Ishikawa (cell line): ENCODE measurements around the gene CRTC2.

Experiments used
- CEBPB ChIP-seq: IDR thresholded peaks from 2 replicates; pipeline ENCODE4 v1.6.1; 2012
- CREB1 ChIP-seq: IDR thresholded peaks from 2 replicates; pipeline ENCODE4 v1.6.1; 2012; ENCODE audit warnings: low read depth
- EGR1 ChIP-seq: IDR thresholded peaks from 2 replicates; pipeline ENCODE4 v1.6.1; 2012
- EP300 ChIP-seq: IDR thresholded peaks from 2 replicates; pipeline ENCODE4 v1.6.1; 2012; ENCODE audit warnings: borderline replicate concordance
- FOXM1 ChIP-seq: IDR thresholded peaks from 2 replicates; pipeline ENCODE4 v1.6.1; 2012; ENCODE audit warnings: low read depth, borderline replicate concordance
- NFIC ChIP-seq: IDR thresholded peaks from 2 replicates; pipeline ENCODE4 v1.6.1; 2012
- RAD21 ChIP-seq: IDR thresholded peaks from 2 replicates; pipeline ENCODE4 v1.6.1; 2012; ENCODE audit warnings: low read depth
- REST ChIP-seq: IDR thresholded peaks from 2 replicates; pipeline ENCODE4 v1.6.1; 2012; ENCODE audit warnings: low read depth, mild to moderate bottlenecking
- TAF1 ChIP-seq: IDR thresholded peaks from 2 replicates; pipeline ENCODE4 v1.6.1; 2012; ENCODE audit warnings: low read depth, mild to moderate bottlenecking
- TCF12 ChIP-seq: IDR thresholded peaks from 2 replicates; pipeline ENCODE4 v1.6.1; 2012; ENCODE audit warnings: low read depth
- TEAD4 ChIP-seq: IDR thresholded peaks from 2 replicates; pipeline ENCODE4 v1.6.1; 2012
- USF1 ChIP-seq: IDR thresholded peaks from 2 replicates; pipeline ENCODE4 v1.6.1; 2012
- YY1 ChIP-seq: IDR thresholded peaks from 2 replicates; pipeline ENCODE4 v1.6.1; 2012; ENCODE audit warnings: low read depth
- ZBTB7A ChIP-seq: IDR thresholded peaks from 2 replicates; pipeline ENCODE4 v1.6.1; 2012; ENCODE audit warnings: low read depth
- TF ChIP-seq, protein P1 (sequence below): IDR thresholded peaks from 2 replicates; pipeline ENCODE4 v1.6.1; 2012

The CRTC2 gene

GRCh38 chr1:153912349-153912748 lies 46.1 kb downstream of the CRTC2 start:
- TF ChIP-seq YY1, result no peak
- TF ChIP-seq TAF1, result no peak
- no peak for TF ChIP-seq EP300
- TF ChIP-seq CREB1, result no peak
- no peak for TF ChIP-seq CEBPB
- no peak for TF ChIP-seq ZBTB7A
- TF ChIP-seq, protein P1, sequence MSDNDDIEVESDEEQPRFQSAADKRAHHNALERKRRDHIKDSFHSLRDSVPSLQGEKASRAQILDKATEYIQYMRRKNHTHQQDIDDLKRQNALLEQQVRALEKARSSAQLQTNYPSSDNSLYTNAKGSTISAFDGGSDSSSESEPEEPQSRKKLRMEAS, result no peak
- no peak for TF ChIP-seq RAD21

DNA sequence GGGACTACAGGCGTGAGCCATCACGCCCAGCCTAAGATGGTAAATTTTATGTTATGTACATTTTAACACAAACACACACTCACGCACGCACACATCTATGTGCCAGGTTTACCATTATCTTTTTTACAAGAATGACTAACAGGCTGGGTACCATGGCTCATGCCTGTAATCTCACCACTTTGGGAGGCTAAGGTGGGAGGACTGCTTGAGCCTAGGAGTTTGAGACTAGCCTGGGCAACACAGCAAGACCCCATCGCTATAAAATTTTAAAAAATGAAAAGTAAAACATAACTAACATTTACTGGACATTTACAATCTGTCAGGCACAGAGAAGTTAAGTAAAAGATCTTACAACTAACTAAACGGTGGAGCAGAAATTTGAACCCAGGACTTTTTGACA lies 50.3 kb downstream of the CRTC2 start:
- TF ChIP-seq USF1, result no peak
- TF ChIP-seq, protein P1, result no peak
- TF ChIP-seq TCF12, result no peak
- no peak for TF ChIP-seq YY1
- TF ChIP-seq TEAD4, result no peak
- no peak for TF ChIP-seq EP300
- no peak for TF ChIP-seq RAD21
- no peak for TF ChIP-seq TAF1
- TF ChIP-seq EGR1, result no peak
- TF ChIP-seq REST, result no peak
- no peak for TF ChIP-seq ZBTB7A

GRCh38 chr1:153907134-153907533 lies 51.3 kb downstream of the CRTC2 start:
- TF ChIP-seq TCF12 (no peak), FOXM1 (no peak), ZBTB7A (no peak), RAD21 (no peak), EP300 (no peak), CREB1 (no peak), NFIC (no peak), YY1 (no peak), EGR1 (no peak), CEBPB (no peak), USF1 (no peak), TEAD4 (no peak), REST (no peak), TAF1 (no peak)
- TF ChIP-seq, protein P1, result no peak

DNA sequence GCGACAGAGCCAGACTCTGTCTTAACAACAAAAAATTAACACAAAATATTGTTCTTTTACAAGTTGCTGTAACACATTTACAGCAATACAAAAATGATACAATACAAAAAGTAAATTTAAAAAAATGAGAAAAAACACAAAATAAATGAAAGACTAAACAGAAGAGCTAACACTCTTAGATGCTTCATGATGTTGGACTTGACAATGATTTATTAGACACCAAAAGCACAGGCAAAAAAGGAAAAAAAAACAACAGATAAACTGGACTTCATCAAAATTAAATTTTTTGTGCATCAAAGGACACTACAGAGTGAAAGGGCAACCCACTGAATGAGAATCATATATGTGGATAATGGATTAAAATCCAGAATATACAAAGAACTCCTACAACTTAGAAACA lies 52.0 kb downstream of the CRTC2 start:
- TF ChIP-seq TCF12 (no peak), TEAD4 (no peak), FOXM1 (no peak), YY1 (no peak), CREB1 (no peak), USF1 (no peak), EP300 (no peak), ZBTB7A (no peak)

GRCh38 chr1:153903841-153904455 lies 54.5 kb downstream of the CRTC2 start:
- no peak for TF ChIP-seq TCF12
- TF ChIP-seq REST, result no peak
- TF ChIP-seq EP300, result no peak
- TF ChIP-seq YY1, result no peak
- no peak for TF ChIP-seq TAF1
- no peak for TF ChIP-seq ZBTB7A
- no peak for TF ChIP-seq CREB1
- TF ChIP-seq, protein P1, result no peak
- no peak for TF ChIP-seq USF1
- TF ChIP-seq TEAD4, result no peak
- no peak for TF ChIP-seq EGR1
- TF ChIP-seq FOXM1, result no peak
- no peak for TF ChIP-seq RAD21
- no peak for TF ChIP-seq NFIC
- no peak for TF ChIP-seq CEBPB
